ENCODE measurements around the gene KCNK16.

GRCh38 chr6:39282774-39283173 is 39.7 kb downstream of the KCNK16 start:
- no peak for TF ChIP-seq CTCF (IDR thresholded peaks at IDR 0.05)
- no peak for TF ChIP-seq POLR2A (IDR thresholded peaks at IDR 0.05)

All from breast epithelium (tissue), 3 donors.